ENCODE measurements around the gene HNRNPA2B1.
"Not testable (repeated sequence)": the region's sequence is repeated elsewhere in the genome, so short reads cannot be mapped to it uniquely, and the experiment has no call there.

Gene HNRNPA2B1

DNA sequence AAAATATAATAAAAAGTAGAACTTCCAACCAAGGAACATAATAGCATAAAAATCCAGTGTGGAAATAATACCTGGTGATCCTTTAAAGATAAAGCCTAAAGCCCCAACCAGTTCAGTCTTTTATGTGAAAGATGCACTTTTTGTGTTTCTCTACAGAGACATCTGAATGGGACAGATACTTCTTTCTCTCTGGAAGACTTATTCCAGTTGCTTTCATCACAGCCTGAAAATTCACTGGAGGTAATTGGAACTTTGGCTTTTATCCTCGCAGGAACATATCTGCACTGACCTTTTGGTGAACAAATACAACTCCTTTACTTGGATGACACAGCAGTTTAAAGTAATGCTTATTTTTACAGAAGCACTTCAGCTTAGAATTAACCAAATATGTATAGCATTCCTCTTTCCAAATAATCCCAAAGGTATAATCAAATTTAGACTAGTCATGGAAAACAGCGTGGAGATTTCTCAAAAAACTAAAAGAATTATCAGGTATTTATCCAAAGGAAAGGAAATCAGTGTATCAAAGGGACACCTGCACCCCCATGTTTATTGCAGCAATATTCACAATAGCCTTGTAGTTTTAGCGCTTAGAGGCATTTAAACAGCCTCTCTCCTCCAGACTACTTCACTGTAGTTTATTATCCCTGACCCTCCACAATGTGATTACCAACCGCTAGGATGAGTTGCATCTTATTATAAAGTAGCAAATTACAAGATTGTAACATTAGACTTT, 16.8 kb downstream of the HNRNPA2B1 start:
- DNase-seq = no peak

GRCh38 chr7:26182706-26183105, 17.8 kb downstream of the HNRNPA2B1 start:
- no peak for DNase-seq

GRCh38 chr7:26182283-26182682, 18.3 kb downstream of the HNRNPA2B1 start:
- no peak for DNase-seq

- DNase-seq = no peak
These were observed 18.9 kb downstream of the HNRNPA2B1 start for GRCh38 chr7:26181474-26182227.

DNA sequence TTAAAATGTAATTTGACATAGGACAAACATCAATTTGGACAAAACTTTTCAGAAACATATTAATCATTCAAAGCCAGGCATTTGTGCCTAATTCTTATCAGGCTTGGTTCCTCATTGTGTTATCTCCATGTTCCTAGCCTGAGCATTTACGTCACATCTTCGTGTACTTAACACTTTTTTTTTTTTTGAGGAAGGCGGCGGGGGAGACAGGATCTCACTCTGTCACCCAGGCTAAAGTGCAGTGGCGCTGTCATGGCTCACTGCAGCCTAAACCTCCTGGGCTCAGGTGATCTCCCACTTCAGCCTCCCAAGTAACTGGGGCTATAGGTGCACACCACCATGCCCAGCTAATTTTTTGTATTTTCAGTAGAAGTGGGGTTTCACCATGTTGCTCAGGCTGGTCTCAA, 19.8 kb downstream of the HNRNPA2B1 start:
- no peak for DNase-seq

- no peak for DNase-seq
These were observed 20.6 kb downstream of the HNRNPA2B1 start for GRCh38 chr7:26179826-26180497.

DNA sequence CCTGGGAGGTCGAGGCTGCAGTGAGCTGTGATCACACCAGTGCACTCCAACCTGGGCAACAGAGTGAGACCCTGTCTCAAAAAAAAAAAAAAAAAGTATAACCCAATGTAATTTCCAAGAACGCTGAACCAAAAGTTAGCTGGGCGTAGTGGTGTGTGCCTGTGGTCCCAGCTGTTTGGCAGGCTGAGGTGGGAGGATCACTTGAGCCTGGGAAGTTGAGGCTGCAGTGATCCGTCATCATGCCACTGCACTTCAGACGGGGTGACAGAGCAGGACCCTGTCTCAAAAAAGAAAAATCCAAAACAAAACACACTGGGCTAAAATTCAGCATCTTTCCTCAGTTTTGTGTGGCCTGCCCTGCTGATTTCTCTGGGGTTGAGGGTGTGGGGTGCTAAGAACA, 21.1 kb downstream of the HNRNPA2B1 start:
- DNase-seq = no peak

DNA sequence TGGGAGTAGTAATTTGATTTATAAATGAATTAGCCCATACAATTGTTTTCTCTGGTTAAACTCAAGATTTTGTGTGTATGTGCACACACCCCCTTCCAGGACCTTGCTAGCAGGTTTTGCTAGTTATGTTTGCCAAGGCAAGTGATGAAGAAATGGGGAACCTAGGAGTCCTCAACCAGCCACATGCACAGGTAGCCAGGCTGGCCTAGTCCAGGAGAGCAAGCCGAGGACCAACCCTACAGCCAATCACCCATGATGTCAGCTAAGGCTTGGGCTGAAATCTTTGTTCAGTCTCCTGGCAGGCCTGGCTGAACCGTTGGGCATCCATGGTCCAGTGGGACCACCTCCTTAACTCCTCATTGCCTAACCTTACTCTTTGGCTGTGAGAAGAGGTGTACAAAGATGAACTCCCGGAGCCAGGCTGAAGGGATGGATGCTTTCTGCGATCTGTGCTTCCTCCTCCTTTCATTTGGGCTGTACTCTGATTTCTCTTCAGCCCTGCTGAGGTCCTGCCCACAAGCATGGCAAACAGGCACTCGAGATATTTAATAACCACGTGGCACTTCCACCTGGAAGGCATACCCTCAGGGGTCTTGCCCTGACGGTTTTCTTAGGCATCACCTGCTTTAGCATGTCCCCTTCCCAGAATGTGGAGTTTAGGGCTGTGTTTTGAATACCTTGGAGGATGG, 22.1 kb downstream of the HNRNPA2B1 start:
- DNase-seq = no peak

- DNase-seq = not testable (repeated sequence)
These were observed 23.3 kb downstream of the HNRNPA2B1 start for GRCh38 chr7:26177269-26177668.

DNA sequence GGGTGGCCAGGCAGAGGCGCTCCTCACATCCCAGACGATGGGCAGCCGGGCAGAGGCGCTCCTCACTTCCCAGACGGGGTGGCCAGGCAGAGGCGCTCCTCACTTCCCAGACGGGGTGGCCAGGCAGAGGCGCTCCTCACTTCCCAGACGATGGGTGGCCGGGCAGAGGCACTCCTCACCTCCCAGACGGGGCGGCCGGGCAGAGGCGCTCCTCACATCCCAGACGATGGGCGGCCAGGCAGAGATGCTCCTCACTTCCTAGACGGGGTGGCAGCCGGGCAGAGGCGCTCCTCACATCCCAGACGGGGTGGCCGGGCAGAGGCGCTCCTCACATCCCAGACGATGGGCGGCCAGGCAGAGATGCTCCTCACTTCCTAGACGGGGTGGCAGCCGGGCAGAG, 23.9 kb downstream of the HNRNPA2B1 start:
- DNase-seq = not testable (repeated sequence)

DNA sequence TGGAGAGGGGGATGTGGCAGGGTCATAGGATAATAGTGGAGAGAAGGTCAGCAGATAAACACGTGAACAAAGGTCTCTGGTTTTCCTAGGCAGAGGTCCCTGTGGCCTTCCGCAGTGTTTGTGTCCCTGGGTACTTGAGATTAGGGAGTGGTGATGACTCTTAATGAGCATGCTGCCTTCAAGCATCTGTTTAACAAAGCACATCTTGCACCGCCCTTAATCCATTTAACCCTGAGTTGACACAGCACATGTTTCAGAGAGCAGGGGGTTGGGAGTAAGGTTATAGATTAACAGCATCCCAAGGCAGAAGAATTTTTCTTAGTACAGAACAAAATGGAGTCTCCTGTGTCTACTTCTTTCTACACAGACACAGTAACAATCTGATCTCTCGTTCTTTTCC, 24.6 kb downstream of the HNRNPA2B1 start:
- DNase-seq = not testable (repeated sequence)

DNA sequence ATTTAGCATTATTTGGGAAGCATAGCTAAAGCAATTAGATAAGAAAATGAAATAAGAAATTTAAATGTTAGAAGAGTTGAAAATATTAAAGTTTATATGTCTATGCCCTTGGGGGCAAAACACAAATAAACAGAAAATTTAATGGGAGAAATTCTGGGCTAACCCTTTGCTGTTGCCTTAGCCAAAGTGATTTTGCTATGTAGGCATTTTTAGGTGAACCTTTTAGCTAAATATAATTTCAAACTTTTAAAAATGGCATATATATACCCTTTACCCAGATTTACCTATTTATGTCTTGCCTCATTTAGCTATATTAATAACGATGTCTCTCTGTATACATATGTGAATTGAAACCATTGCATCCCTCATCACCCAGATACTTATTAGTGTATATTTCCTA, 28.5 kb downstream of the HNRNPA2B1 start:
- no peak for DNase-seq

GRCh38 chr7:26171601-26172000, 28.9 kb downstream of the HNRNPA2B1 start:
- no peak for DNase-seq

DNA sequence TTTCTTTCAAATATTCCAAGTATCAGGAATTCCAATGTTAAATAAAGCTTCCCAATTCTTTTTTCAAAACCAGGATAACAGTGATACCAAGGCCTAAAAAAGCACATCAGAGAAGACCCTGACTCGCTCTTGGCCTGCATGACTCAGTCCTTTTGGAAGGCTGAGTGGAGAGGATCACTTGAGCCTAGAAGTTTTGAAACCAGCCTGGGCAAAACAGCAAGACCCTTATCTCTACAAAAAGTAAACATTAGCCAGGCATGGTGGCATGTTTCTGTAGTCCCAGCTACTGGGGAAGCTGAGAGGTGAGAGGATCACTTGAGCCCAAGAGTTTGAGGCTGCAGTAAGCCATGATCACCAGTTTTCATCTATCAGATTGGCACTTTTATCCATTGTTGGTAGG, 29.9 kb downstream of the HNRNPA2B1 start:
- DNase-seq = no peak

GRCh38 chr7:26169271-26169670, 31.3 kb downstream of the HNRNPA2B1 start:
- no peak for DNase-seq

GRCh38 chr7:26168458-26169023, 32.0 kb downstream of the HNRNPA2B1 start:
- DNase-seq = no peak

GRCh38 chr7:26167303-26167934, 33.1 kb downstream of the HNRNPA2B1 start:
- DNase-seq = no peak

GRCh38 chr7:26166684-26167266, 33.8 kb downstream of the HNRNPA2B1 start:
- no peak for DNase-seq

- no peak for DNase-seq
These were observed 34.4 kb downstream of the HNRNPA2B1 start for GRCh38 chr7:26165950-26166683.

DNA sequence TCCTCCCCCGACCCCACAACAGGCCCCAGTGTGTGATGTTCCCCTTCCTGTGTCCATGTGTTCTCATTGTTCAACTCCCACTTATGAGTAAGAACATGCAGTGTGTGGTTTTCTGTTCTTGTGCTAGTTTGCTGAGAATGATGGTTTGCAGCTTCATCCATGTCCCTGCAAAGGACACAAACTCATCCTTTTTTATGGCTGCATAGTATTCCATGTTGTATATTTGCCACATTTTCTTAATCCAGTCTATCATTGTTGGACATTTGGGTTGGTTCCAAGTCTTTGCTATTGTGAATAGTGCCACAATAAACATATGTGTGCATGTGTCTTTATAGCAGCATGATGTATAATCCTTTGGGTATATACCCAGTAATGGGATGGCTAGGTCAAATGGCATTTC, 36.7 kb downstream of the HNRNPA2B1 start:
- DNase-seq = not testable (repeated sequence)

DNA sequence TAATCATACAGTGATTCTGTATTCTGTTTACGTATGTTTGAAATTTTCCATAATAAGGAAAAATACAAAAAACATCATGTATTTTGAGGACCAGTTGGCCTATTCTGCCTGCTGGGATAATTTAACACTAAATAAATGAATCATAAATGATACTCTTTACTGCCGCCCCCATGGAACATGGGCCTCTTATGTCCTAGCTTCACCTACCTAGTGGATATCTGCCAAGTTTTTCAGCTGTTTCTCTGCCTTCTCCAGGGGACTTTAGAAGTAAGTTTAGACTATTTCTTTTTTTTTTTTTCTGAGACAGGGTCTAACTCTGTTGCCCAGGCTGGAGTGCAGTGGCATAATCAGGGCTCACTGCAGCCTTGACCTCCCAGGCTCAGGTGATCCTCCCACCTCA, 38.1 kb downstream of the HNRNPA2B1 start:
- DNase-seq = no peak

All from NCI-H2171 (cell line).